ENCODE results near the gene SUPT20H. TPM values are rescaled to one million over a fixed set of nuclear protein-coding genes. Genes with fewer than 3 reads are reported as not detected.

SUPT20H gene
- total and polyA plus RNA-seq, 12 donors = 17.9 to 55.2 (median 40.4) TPM

- intact Hi-C loops (cut with DNase I) = no loop called here
- TF ChIP-seq CTCF (IDR thresholded peaks at IDR 0.05) = no peak
- no peak for TF ChIP-seq POLR2A (IDR thresholded peaks at IDR 0.05)
- Histone ChIP-seq H3K27me3 (no peaks in the 10 kb centered on the region), H3K4me1 (replicated peaks in 1 of 2) (peaks cover 0 to 3% of the 10 kb centered on the region in 2 donors), H3K9me3 (replicated peaks in 1 of 3) (no peaks in the 10 kb centered on the region), H3K36me3 (replicated peaks in 1 of 2) (peaks cover 0 to 17% of the 10 kb centered on the region in 2 donors), H3K4me3 (no peak overlapping the region), H3K27ac (no peak overlapping the region)
- WGBS, 4 donors = 67 to 72% (median 71%) methylated on average over 1 of the region's 1 CpG
- DNase-seq = no peak
These were observed 9.7 kb downstream of the SUPT20H start for GRCh38 chr13:37049810-37050209.

GRCh38 chr13:37047846-37048245 is 11.6 kb downstream of the SUPT20H start:
- 86 to 92% (median 91%) methylated on average over 3 of the region's 3 CpGs for WGBS, 4 donors
- DNase-seq = no peak

GRCh38 chr13:37047032-37047431 is 12.5 kb downstream of the SUPT20H start:
- Histone ChIP-seq H3K27me3 (no peaks in the 10 kb centered on the region), H3K4me3 (no peak overlapping the region), H3K4me1 (replicated peaks in 1 of 2) (peaks cover 0 to 11% of the 10 kb centered on the region in 2 donors), H3K36me3 (replicated peaks in 1 of 2) (peaks cover 0 to 38% of the 10 kb centered on the region in 2 donors), H3K9me3 (replicated peaks in 1 of 3) (no peaks in the 10 kb centered on the region), H3K27ac (no peak overlapping the region)
- intact Hi-C loops (cut with DNase I) = no loop called here
- 70 to 82% (median 75%) methylated on average over 2 of the region's 2 CpGs for WGBS, 4 donors
- TF ChIP-seq POLR2A (IDR thresholded peaks at IDR 0.05) (no peak), CTCF (IDR thresholded peaks at IDR 0.05) (no peak)
- no peak for DNase-seq

More at GRCh38 chr13:37047846-37048245, 11.6 kb downstream of the SUPT20H start:
- intact Hi-C loops (cut with DNase I) = no loop called here
- peaks cover 0 to 11% of the 10 kb centered on the region in 2 donors for H3K4me1 ChIP-seq (replicated peaks in 1 of 2)
- no peak overlapping the region for H3K27ac ChIP-seq
- no peaks in the 10 kb centered on the region for H3K27me3 ChIP-seq
- H3K36me3 ChIP-seq (replicated peaks in 1 of 2) = peaks cover 0 to 32% of the 10 kb centered on the region in 2 donors
- H3K4me3 ChIP-seq = no peak overlapping the region
- no peak for TF ChIP-seq CTCF (IDR thresholded peaks at IDR 0.05)
- no peaks in the 10 kb centered on the region for H3K9me3 ChIP-seq (replicated peaks in 1 of 3)

DNA sequence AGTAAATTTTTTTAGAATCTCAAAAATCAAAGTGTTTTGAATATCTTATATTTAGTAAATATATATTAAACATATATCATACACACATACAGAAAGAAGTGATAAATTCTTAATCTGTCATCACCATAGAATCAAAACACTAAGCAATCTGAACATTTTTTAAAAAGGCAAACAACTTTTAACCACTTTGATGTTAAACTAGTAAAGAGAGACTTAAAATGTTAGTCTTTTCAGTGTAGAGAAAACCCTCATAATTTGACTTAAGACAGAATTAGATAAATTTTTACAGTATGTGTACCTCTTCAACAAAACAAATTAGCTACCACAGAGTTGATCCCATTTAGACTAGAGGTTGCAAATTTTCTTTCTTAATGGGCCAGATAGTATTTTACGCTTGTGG is 13.4 kb downstream of the SUPT20H start:
- intact Hi-C loops (cut with DNase I) = no loop called here

More for the DNA sequence above, 13.4 kb downstream of the SUPT20H start:
- no peak overlapping the region for H3K27ac ChIP-seq
- peaks cover 0 to 46% of the 10 kb centered on the region in 2 donors for H3K36me3 ChIP-seq (replicated peaks in 1 of 2)
- 95 to 100% (median 98%) methylated on average over 1 of the region's 1 CpG for WGBS, 4 donors
- H3K4me1 ChIP-seq (replicated peaks in 1 of 2) = peaks cover 0 to 11% of the 10 kb centered on the region in 2 donors
- H3K9me3 ChIP-seq (replicated peaks in 1 of 3) = no peaks in the 10 kb centered on the region
- no peak for DNase-seq
- no peaks in the 10 kb centered on the region for H3K27me3 ChIP-seq
- TF ChIP-seq CTCF (IDR thresholded peaks at IDR 0.05) (no peak), POLR2A (IDR thresholded peaks at IDR 0.05) (no peak)
- no peak overlapping the region for H3K4me3 ChIP-seq

Data from adrenal gland (tissue), 12 donors.